Measurements from ENCODE around the gene TPCN2. TPM values are rescaled to one million over a fixed set of nuclear protein-coding genes. Genes with fewer than 3 reads are reported as not detected.
A peak's percentile ranks its signal among the peaks of the same experiment; 100 is the strongest.

Gene TPCN2
- total RNA-seq, 2 donors from 2014 or later = 17.6 to 31.0 TPM

- H3K9me3 ChIP-seq = no peaks in the 10 kb centered on the region
- no peaks in the 10 kb centered on the region for H3K27me3 ChIP-seq (replicated peaks; ENCODE audit: insufficient read depth)
- WGBS = 13% methylated on average over 15 of the region's 15 CpGs
- intact Hi-C loops (cut with DNase I) = no loop called here
- no peaks in the 10 kb centered on the region for H3K36me3 ChIP-seq
- H3K4me3 ChIP-seq = no peak overlapping the region
- H3K4me1 ChIP-seq (replicated peaks) = no peaks in the 10 kb centered on the region
- DNase-seq (ENCODE audit: low spot score) = peak; percentile 74
- H3K27ac ChIP-seq = peak overlapping the region; percentile 60 to 69
- TF ChIP-seq POLR2A (IDR thresholded peaks at IDR 0.05) = no peak
- TF ChIP-seq CTCF (IDR thresholded peaks at IDR 0.05) = peak; percentile 36 to 70 (median 61)
- TF ChIP-seq POLR2AphosphoS5 (IDR thresholded peaks at IDR 0.05) = peak; percentile 84
Measured at GRCh38 chr11:69044111-69045013, 4.4 kb upstream of the TPCN2 start.

- H3K4me1 ChIP-seq (replicated peaks) = peaks cover 16% of the 10 kb centered on the region
- no peaks in the 10 kb centered on the region for H3K9me3 ChIP-seq
- peak overlapping the region; percentile 89 to 100 for H3K4me3 ChIP-seq
- H3K36me3 ChIP-seq = no peaks in the 10 kb centered on the region
- 36% methylated on average over 11 of the region's 11 CpGs for WGBS
- H3K27ac ChIP-seq = peak overlapping the region; percentile 87 to 94
- DNase-seq (ENCODE audit: low spot score) = no peak
- TF ChIP-seq CTCF (IDR thresholded peaks at IDR 0.05) (no peak), POLR2AphosphoS5 (IDR thresholded peaks at IDR 0.05) (no peak), POLR2A (IDR thresholded peaks at IDR 0.05) (no peak)
- no peaks in the 10 kb centered on the region for H3K27me3 ChIP-seq (replicated peaks; ENCODE audit: insufficient read depth)
- intact Hi-C loops (cut with DNase I) = loop anchor here (1.0 kb wide), 1 partner anchor 34 kb away; no protein-coding TSS in a partner anchor
Measured at GRCh38 chr11:69048031-69048693, 570 bp upstream of the TPCN2 start.

GRCh38 chr11:69049490-69049867, 747 bp downstream of the TPCN2 start:
- peak overlapping the region; percentile 87 to 94 for H3K27ac ChIP-seq
- intact Hi-C loops (cut with DNase I) = no loop called here
- H3K4me3 ChIP-seq = peak overlapping the region; percentile 89 to 100
- H3K27me3 ChIP-seq (replicated peaks; ENCODE audit: insufficient read depth) = no peaks in the 10 kb centered on the region
- H3K4me1 ChIP-seq (replicated peaks) = peaks cover 16% of the 10 kb centered on the region
- 8% methylated on average over 15 of the region's 15 CpGs for WGBS
- no peak for DNase-seq (ENCODE audit: low spot score)
- no peaks in the 10 kb centered on the region for H3K36me3 ChIP-seq
- TF ChIP-seq POLR2A (IDR thresholded peaks at IDR 0.05) (no peak), CTCF (IDR thresholded peaks at IDR 0.05) (no peak), POLR2AphosphoS5 (IDR thresholded peaks at IDR 0.05) (no peak)
- no peaks in the 10 kb centered on the region for H3K9me3 ChIP-seq

- no peak for DNase-seq (ENCODE audit: low spot score)
- H3K9me3 ChIP-seq = no peaks in the 10 kb centered on the region
- intact Hi-C loops (cut with DNase I) = loop anchor here (5.0 kb wide), 1 partner anchor 37 kb away; no protein-coding TSS in a partner anchor
- 67% methylated on average over 18 of the region's 18 CpGs for WGBS
- TF ChIP-seq POLR2AphosphoS5 (IDR thresholded peaks at IDR 0.05) = no peak
- TF ChIP-seq CTCF (IDR thresholded peaks at IDR 0.05) = no peak
- no peak for TF ChIP-seq POLR2A (IDR thresholded peaks at IDR 0.05)
- H3K4me3 ChIP-seq = no peak overlapping the region
- H3K4me1 ChIP-seq (replicated peaks) = peaks cover 16% of the 10 kb centered on the region
- H3K27me3 ChIP-seq (replicated peaks; ENCODE audit: insufficient read depth) = no peaks in the 10 kb centered on the region
- no peaks in the 10 kb centered on the region for H3K36me3 ChIP-seq
- H3K27ac ChIP-seq = peak overlapping the region; percentile 54 to 87
Measured at GRCh38 chr11:69050592-69051380, 2.1 kb downstream of the TPCN2 start.
